GM18526 (cell line): ENCODE measurements around the gene MATN4.

Experiments used
- POLR2A ChIP-seq: IDR thresholded peaks from 3 replicates; pipeline ENCODE4 v1.6.1; 2011; ENCODE audit not compliant: insufficient read length; ENCODE audit errors: extremely low read depth

Gene MATN4

GRCh38 chr20:45288860-45289259 lies 19.2 kb downstream of the MATN4 start:
- no peak for TF ChIP-seq POLR2A

GRCh38 chr20:45288376-45288775 lies 19.7 kb downstream of the MATN4 start:
- no peak for TF ChIP-seq POLR2A

- no peak for TF ChIP-seq POLR2A
Measured at GRCh38 chr20:45283551-45284057, 24.5 kb downstream of the MATN4 start.

GRCh38 chr20:45282700-45283550 lies 25.2 kb downstream of the MATN4 start:
- no peak for TF ChIP-seq POLR2A

GRCh38 chr20:45279992-45280391 lies 28.1 kb downstream of the MATN4 start:
- no peak for TF ChIP-seq POLR2A

- TF ChIP-seq POLR2A: no peak
Measured at GRCh38 chr20:45275338-45275737, 32.8 kb downstream of the MATN4 start.

GRCh38 chr20:45269754-45270270 lies 38.3 kb downstream of the MATN4 start:
- TF ChIP-seq POLR2A: no peak

- no peak for TF ChIP-seq POLR2A
Measured at GRCh38 chr20:45269056-45269455, 39.0 kb downstream of the MATN4 start.

- no peak for TF ChIP-seq POLR2A
Measured at GRCh38 chr20:45268531-45268930, 39.6 kb downstream of the MATN4 start.

GRCh38 chr20:45266977-45267376 lies 41.1 kb downstream of the MATN4 start:
- no peak for TF ChIP-seq POLR2A

- TF ChIP-seq POLR2A: no peak
Measured at GRCh38 chr20:45263556-45264266, 44.4 kb downstream of the MATN4 start.

- TF ChIP-seq POLR2A: no peak
Measured at GRCh38 chr20:45258664-45259063, 49.4 kb downstream of the MATN4 start.

GRCh38 chr20:45258259-45258658 lies 49.8 kb downstream of the MATN4 start:
- no peak for TF ChIP-seq POLR2A

- no peak for TF ChIP-seq POLR2A
Measured at GRCh38 chr20:45257711-45258110, 50.4 kb downstream of the MATN4 start.

- TF ChIP-seq POLR2A: no peak
Measured at GRCh38 chr20:45257161-45257560, 50.9 kb downstream of the MATN4 start.
